ENCODE measurements around the gene KLF13.

The KLF13 gene

GRCh38 chr15:31372635-31373091 lies 46.0 kb downstream of the KLF13 start:
- H3K36me3 ChIP-seq (ENCODE audit: control insufficient read depth, insufficient read depth, low read length) = peaks cover 10% of the 10 kb centered on the region
- no peak overlapping the region for H3K4me3 ChIP-seq (ENCODE audit: low read depth, low read length)
- peaks cover 33% of the 10 kb centered on the region for H3K4me1 ChIP-seq (ENCODE audit: control insufficient read depth, insufficient read depth, low read length)
- H3K9me3 ChIP-seq (ENCODE audit: control insufficient read depth, insufficient read depth, low read length) = no peaks in the 10 kb centered on the region
- H3K27me3 ChIP-seq (ENCODE audit: control insufficient read depth, insufficient read depth, low read length) = no peaks in the 10 kb centered on the region
- H3K27ac ChIP-seq (ENCODE audit: low read depth, low read length) = no peak overlapping the region
- H3K9ac ChIP-seq (ENCODE audit: low read depth, low read length) = no peak overlapping the region

GRCh38 chr15:31373096-31373865 lies 46.6 kb downstream of the KLF13 start:
- Histone ChIP-seq H3K36me3 (ENCODE audit: control insufficient read depth, insufficient read depth, low read length) (peaks cover 10% of the 10 kb centered on the region), H3K9ac (ENCODE audit: low read depth, low read length) (no peak overlapping the region), H3K27me3 (ENCODE audit: control insufficient read depth, insufficient read depth, low read length) (no peaks in the 10 kb centered on the region)

GRCh38 chr15:31373970-31374369 lies 47.3 kb downstream of the KLF13 start:
- no peaks in the 10 kb centered on the region for H3K9me3 ChIP-seq (ENCODE audit: control insufficient read depth, insufficient read depth, low read length)
- H3K36me3 ChIP-seq (ENCODE audit: control insufficient read depth, insufficient read depth, low read length) = peaks cover 10% of the 10 kb centered on the region
- no peaks in the 10 kb centered on the region for H3K27me3 ChIP-seq (ENCODE audit: control insufficient read depth, insufficient read depth, low read length)
- H3K27ac ChIP-seq (ENCODE audit: low read depth, low read length) = no peak overlapping the region
- no peak overlapping the region for H3K9ac ChIP-seq (ENCODE audit: low read depth, low read length)
- H3K4me1 ChIP-seq (ENCODE audit: control insufficient read depth, insufficient read depth, low read length) = peaks cover 33% of the 10 kb centered on the region
- H3K4me3 ChIP-seq (ENCODE audit: low read depth, low read length) = no peak overlapping the region

More at GRCh38 chr15:31373096-31373865, 46.6 kb downstream of the KLF13 start:
- Histone ChIP-seq H3K9me3 (ENCODE audit: control insufficient read depth, insufficient read depth, low read length) (no peaks in the 10 kb centered on the region), H3K27ac (ENCODE audit: low read depth, low read length) (no peak overlapping the region), H3K4me3 (ENCODE audit: low read depth, low read length) (no peak overlapping the region), H3K4me1 (ENCODE audit: control insufficient read depth, insufficient read depth, low read length) (peaks cover 33% of the 10 kb centered on the region)

- Histone ChIP-seq H3K27me3 (ENCODE audit: control insufficient read depth, insufficient read depth, low read length) (no peaks in the 10 kb centered on the region), H3K36me3 (ENCODE audit: control insufficient read depth, insufficient read depth, low read length) (peaks cover 10% of the 10 kb centered on the region), H3K4me1 (ENCODE audit: control insufficient read depth, insufficient read depth, low read length) (peaks cover 32% of the 10 kb centered on the region), H3K4me3 (ENCODE audit: low read depth, low read length) (no peak overlapping the region), H3K9ac (ENCODE audit: low read depth, low read length) (no peak overlapping the region), H3K9me3 (ENCODE audit: control insufficient read depth, insufficient read depth, low read length) (no peaks in the 10 kb centered on the region), H3K27ac (ENCODE audit: low read depth, low read length) (no peak overlapping the region)
These were observed 47.9 kb downstream of the KLF13 start for GRCh38 chr15:31374489-31374888.

GRCh38 chr15:31374986-31375385 lies 48.4 kb downstream of the KLF13 start:
- Histone ChIP-seq H3K9me3 (ENCODE audit: control insufficient read depth, insufficient read depth, low read length) (no peaks in the 10 kb centered on the region), H3K4me3 (ENCODE audit: low read depth, low read length) (no peak overlapping the region), H3K27me3 (ENCODE audit: control insufficient read depth, insufficient read depth, low read length) (no peaks in the 10 kb centered on the region), H3K4me1 (ENCODE audit: control insufficient read depth, insufficient read depth, low read length) (peaks cover 30% of the 10 kb centered on the region), H3K27ac (ENCODE audit: low read depth, low read length) (no peak overlapping the region), H3K9ac (ENCODE audit: low read depth, low read length) (no peak overlapping the region), H3K36me3 (ENCODE audit: control insufficient read depth, insufficient read depth, low read length) (peaks cover 10% of the 10 kb centered on the region)

- no peaks in the 10 kb centered on the region for H3K27me3 ChIP-seq (ENCODE audit: control insufficient read depth, insufficient read depth, low read length)
- H3K9me3 ChIP-seq (ENCODE audit: control insufficient read depth, insufficient read depth, low read length) = no peaks in the 10 kb centered on the region
- peaks cover 30% of the 10 kb centered on the region for H3K4me1 ChIP-seq (ENCODE audit: control insufficient read depth, insufficient read depth, low read length)
- peaks cover 10% of the 10 kb centered on the region for H3K36me3 ChIP-seq (ENCODE audit: control insufficient read depth, insufficient read depth, low read length)
- no peak overlapping the region for H3K4me3 ChIP-seq (ENCODE audit: low read depth, low read length)
- H3K9ac ChIP-seq (ENCODE audit: low read depth, low read length) = no peak overlapping the region
- H3K27ac ChIP-seq (ENCODE audit: low read depth, low read length) = no peak overlapping the region
These were observed 49.1 kb downstream of the KLF13 start for GRCh38 chr15:31375772-31376171.

- H3K9me3 ChIP-seq (ENCODE audit: control insufficient read depth, insufficient read depth, low read length) = no peaks in the 10 kb centered on the region
- H3K27ac ChIP-seq (ENCODE audit: low read depth, low read length) = no peak overlapping the region
- H3K9ac ChIP-seq (ENCODE audit: low read depth, low read length) = no peak overlapping the region
- H3K4me1 ChIP-seq (ENCODE audit: control insufficient read depth, insufficient read depth, low read length) = peaks cover 24% of the 10 kb centered on the region
- H3K27me3 ChIP-seq (ENCODE audit: control insufficient read depth, insufficient read depth, low read length) = no peaks in the 10 kb centered on the region
- no peak overlapping the region for H3K4me3 ChIP-seq (ENCODE audit: low read depth, low read length)
- peaks cover 10% of the 10 kb centered on the region for H3K36me3 ChIP-seq (ENCODE audit: control insufficient read depth, insufficient read depth, low read length)
These were observed 49.9 kb downstream of the KLF13 start for GRCh38 chr15:31376511-31376910.

- H3K9me3 ChIP-seq (ENCODE audit: control insufficient read depth, insufficient read depth, low read length) = no peaks in the 10 kb centered on the region
- H3K4me1 ChIP-seq (ENCODE audit: control insufficient read depth, insufficient read depth, low read length) = peaks cover 20% of the 10 kb centered on the region
- H3K9ac ChIP-seq (ENCODE audit: low read depth, low read length) = 0 out of 2 replicates have a peak overlapping the region, but pooled peaks have one; percentile 23
- no peak overlapping the region for H3K4me3 ChIP-seq (ENCODE audit: low read depth, low read length)
- H3K27ac ChIP-seq (ENCODE audit: low read depth, low read length) = no peak overlapping the region
- no peaks in the 10 kb centered on the region for H3K27me3 ChIP-seq (ENCODE audit: control insufficient read depth, insufficient read depth, low read length)
- peaks cover 10% of the 10 kb centered on the region for H3K36me3 ChIP-seq (ENCODE audit: control insufficient read depth, insufficient read depth, low read length)
These were observed 50.4 kb downstream of the KLF13 start for GRCh38 chr15:31377030-31377429.

GRCh38 chr15:31378363-31378903 lies 51.8 kb downstream of the KLF13 start:
- Histone ChIP-seq H3K4me1 (ENCODE audit: control insufficient read depth, insufficient read depth, low read length) (peaks cover 11% of the 10 kb centered on the region), H3K4me3 (ENCODE audit: low read depth, low read length) (no peak overlapping the region), H3K9me3 (ENCODE audit: control insufficient read depth, insufficient read depth, low read length) (no peaks in the 10 kb centered on the region), H3K27ac (ENCODE audit: low read depth, low read length) (no peak overlapping the region), H3K36me3 (ENCODE audit: control insufficient read depth, insufficient read depth, low read length) (peaks cover 6% of the 10 kb centered on the region; the same call in 1 of the 2 replicates), H3K9ac (ENCODE audit: low read depth, low read length) (no peak overlapping the region), H3K27me3 (ENCODE audit: control insufficient read depth, insufficient read depth, low read length) (no peaks in the 10 kb centered on the region)

- Histone ChIP-seq H3K9me3 (ENCODE audit: control insufficient read depth, insufficient read depth, low read length) (no peaks in the 10 kb centered on the region), H3K27me3 (ENCODE audit: control insufficient read depth, insufficient read depth, low read length) (no peaks in the 10 kb centered on the region), H3K4me3 (ENCODE audit: low read depth, low read length) (no peak overlapping the region), H3K4me1 (ENCODE audit: control insufficient read depth, insufficient read depth, low read length) (peaks cover 11% of the 10 kb centered on the region), H3K27ac (ENCODE audit: low read depth, low read length) (no peak overlapping the region), H3K36me3 (ENCODE audit: control insufficient read depth, insufficient read depth, low read length) (peaks cover 6% of the 10 kb centered on the region; the same call in 1 of the 2 replicates), H3K9ac (ENCODE audit: low read depth, low read length) (no peak overlapping the region)
These were observed 52.4 kb downstream of the KLF13 start for GRCh38 chr15:31379042-31379441.

GRCh38 chr15:31379577-31379976 lies 52.9 kb downstream of the KLF13 start:
- H3K27me3 ChIP-seq (ENCODE audit: control insufficient read depth, insufficient read depth, low read length) = no peaks in the 10 kb centered on the region
- H3K36me3 ChIP-seq (ENCODE audit: control insufficient read depth, insufficient read depth, low read length) = 0 out of 2 replicates have a peak, but pooled peaks cover 2% of the 10 kb centered on the region
- H3K27ac ChIP-seq (ENCODE audit: low read depth, low read length) = no peak overlapping the region
- no peak overlapping the region for H3K4me3 ChIP-seq (ENCODE audit: low read depth, low read length)
- H3K4me1 ChIP-seq (ENCODE audit: control insufficient read depth, insufficient read depth, low read length) = peaks cover 11% of the 10 kb centered on the region
- H3K9ac ChIP-seq (ENCODE audit: low read depth, low read length) = no peak overlapping the region
- H3K9me3 ChIP-seq (ENCODE audit: control insufficient read depth, insufficient read depth, low read length) = no peaks in the 10 kb centered on the region

Measured in HUES48 (cell line).